Heart left ventricle (tissue), 16 donors: ENCODE data around the gene PRR13. TPM values are rescaled to one million over a fixed set of nuclear protein-coding genes. Genes with fewer than 3 reads are reported as not detected.
"Not testable (repeated sequence)": the region's sequence is repeated elsewhere in the genome, so short reads cannot be mapped to it uniquely, and the experiment has no call there.

Experiments
- ATAC-seq, 4 donors: fragments of 200-7000 bp; cut with Tn5 transposase; one replicate each; pipeline ENCODE4 v1.9.1; 2020 to 2022; ENCODE audit warnings: moderate library complexity in 4 of 4, mild to moderate bottlenecking in 3 of 4, moderate number of reproducible peaks in 1 of 4
- DNase-seq, 5 donors: peaks; one replicate each; pipeline ENCODE4 v3.0.0-alpha.2; 2020
- H3K27ac ChIP-seq, 12 donors: fragments of 200-600 bp; sonication (generic) in 4 of 12; one replicate each; pipeline versions ENCODE4 v1.5.0 to v1.8.0; 2016 to 2022; ENCODE audit warnings: mild to moderate bottlenecking in 2 of 12
- H3K27me3 ChIP-seq, 9 donors: fragments of 200-600 bp; sonication (generic) in 2 of 9; one replicate each; pipeline versions ENCODE4 v1.5.1 to v1.8.0; 2016 to 2022; ENCODE audit warnings: mild to moderate bottlenecking in 3 of 9
- H3K36me3 ChIP-seq, 9 donors: fragments of 200-600 bp; sonication (generic) in 2 of 9; one replicate each; pipeline versions ENCODE4 v1.5.0 to v1.8.0; 2018 to 2022; ENCODE audit warnings: mild to moderate bottlenecking in 2 of 9
- H3K4me1 ChIP-seq, 12 donors: fragments of 200-600 bp; sonication (generic) in 4 of 12; one replicate each; pipeline versions ENCODE4 v1.5.0 to v1.8.0; 2016 to 2022; ENCODE audit warnings: mild to moderate bottlenecking in 3 of 12
- H3K4me3 ChIP-seq, 12 donors: fragments of 200-600 bp; sonication (generic) in 4 of 12; one replicate each; pipeline versions ENCODE4 v1.5.0 to v1.8.0; 2017 to 2022; ENCODE audit warnings: mild to moderate bottlenecking in 9 of 12, moderate library complexity in 4 of 12
- H3K9me3 ChIP-seq, 12 donors: fragments of 200-600 bp; sonication (generic) in 4 of 12; one replicate each; pipeline versions ENCODE4 v1.5.0 to v1.8.0; 2016 to 2022; ENCODE audit warnings: mild to moderate bottlenecking in 1 of 12
- POLR2A ChIP-seq, 2 donors: fragments of 450-650 bp; IDR thresholded peaks; one replicate each; pipeline ENCODE4 v1.6.1; 2017; ENCODE audit warnings: antibody characterized with exemption in 2 of 2, mild to moderate bottlenecking in 2 of 2, moderate library complexity in 2 of 2
- WGBS, 4 donors: extraction: QIAGEN DNeasy Blood & Tissue Kit in 2 of 4; methylation state at CpG; one replicate each; pipeline versions ENCODE4 v1.1.5 to v1.1.7; 2013 to 2018; 5-methylcytosine and 5-hydroxymethylcytosine counted together
- intact Hi-C, 10 donors: fragments of 100-400 bp; cut with DNase I; formaldehyde crosslinking; loops; one replicate each; pipeline versions ENCODE4 v1.11.1 to v1.14.2; 2022
- polyA plus RNA-seq, 2 donors: library from polyadenylated mRNA; stranded (reverse); fragments of 200-250 nt; gene quantifications; one replicate each; pipeline ENCODE4 v1.2.3, GENCODE V29; 2013
- total RNA-seq, 9 donors: library from RNA; depleted of rRNA in 2 of 9; stranded (reverse); fragments of >200 nt in 2 of 9; fragmentation: NEBNext Ultra II Directional in 3 of 9; extraction: Animal tissue kit (Norgen Biotek cat#: 25700) in 3 of 9; gene quantifications; one replicate each; pipeline versions ENCODE4 v1.1.0 to v1.2.4, GENCODE V29; 2016 to 2023
- TF ChIP-seq, protein P1 (sequence below), 12 donors: fragments of 200-600 bp; sonication (generic) in 4 of 12; IDR thresholded peaks; one replicate each; pipeline versions ENCODE4 v1.5.0 to v1.8.0; 2018 to 2022; ENCODE audit warnings: antibody characterized with exemption in 12 of 12, mild to moderate bottlenecking in 5 of 12
- donor health status: ischemic (EF 13 %, LVEDD 7.1; RV severe dilation, severe dysfunction).
- donor health status: healthy with polysubstance abuse.
- donor health status: DM: no; HTN: yes; CAD: no.
- donor health status: DM: no; HTN: no; CAD: no.
- donor health status: ischemic (EF 25% LVEDD 6.9; RV normal size, moderate dysfunction).
- donor health status: ischemic (EF 25% LVEDD 5.7; RV mildly dilated, moderate dysfunction).
- donor health status: healthy.
- donor health status: DM: yes; HTN: yes; CAD: no.
- donor health status: ischemic (EF 35%, LVEDD 5.7; RV mildly dilated, moderate dysfunction).
- donor health status: nonischemic (EF 11% LVEDD 7.7; RV severe dilation, severe dysfunction).
- donor health status: DM: yes; HTN: yes; CAD: no.
- donor health status: PGD.
- donor health status: ischemic (EF 29% LVEDD 5.4; RV normal size, mild dysfunction).
- donor health status: nonischemic (EF 23%, LVEDD 6.1; RV moderate dilation, normal function).

The PRR13 gene
- total and polyA plus RNA-seq, 11 donors: 25.7 to 121 (median 53.1) TPM

DNA sequence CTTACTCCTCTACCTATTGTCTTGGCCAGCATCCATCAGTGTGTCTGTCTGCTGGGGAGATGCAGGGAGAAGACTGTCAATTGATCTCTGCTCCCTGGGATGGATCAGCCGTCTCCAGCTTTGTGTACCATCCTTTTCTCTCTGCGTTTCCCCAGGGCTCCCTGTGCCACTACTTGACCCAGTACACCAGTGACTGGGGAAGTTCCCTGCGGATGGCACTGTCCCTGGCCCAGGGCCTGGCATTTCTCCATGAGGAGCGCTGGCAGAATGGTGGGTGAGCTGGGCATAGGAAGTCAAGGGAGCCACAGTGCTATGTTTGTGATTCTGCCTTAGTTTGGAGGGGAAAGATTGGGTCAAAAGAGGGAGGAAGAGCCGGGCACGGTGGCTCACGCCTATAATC, 12.8 kb upstream of the PRR13 start:
- intact Hi-C loops: loop anchor here in 1 of 10 donors (5.0 kb wide), 1 partner anchor 79 kb away; the partner anchor contains the start of gene NPFF

DNA sequence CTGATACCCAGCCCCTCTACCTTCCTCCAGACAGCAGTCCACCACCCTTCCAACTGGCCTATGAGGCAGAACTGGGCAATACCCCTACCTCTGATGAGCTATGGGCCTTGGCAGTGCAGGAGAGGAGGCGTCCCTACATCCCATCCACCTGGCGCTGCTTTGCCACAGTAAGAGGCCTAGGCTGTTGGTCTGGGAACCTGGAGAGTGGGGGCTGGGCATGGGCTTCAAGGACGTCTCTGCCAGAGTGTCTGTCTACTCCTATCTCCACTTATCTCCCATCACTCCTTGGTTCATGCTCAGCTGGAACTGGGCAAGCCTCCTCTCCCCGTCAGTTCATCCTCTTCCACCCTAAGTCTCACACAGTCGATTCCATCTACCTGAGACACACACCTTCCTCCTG, 11.4 kb upstream of the PRR13 start:
- no peaks in the 10 kb centered on the region for H3K27me3 ChIP-seq
- no peaks in the 10 kb centered on the region for H3K9me3 ChIP-seq
- DNase-seq (no peak), ATAC-seq (no peak)
- intact Hi-C loops: no loop called here
- H3K4me3 ChIP-seq: no peak overlapping the region
- H3K4me1 ChIP-seq: peaks cover 0 to under 1% (median 0%) of the 10 kb centered on the region in 12 donors
- H3K36me3 ChIP-seq: no peaks in the 10 kb centered on the region
- no peak overlapping the region for H3K27ac ChIP-seq
- TF ChIP-seq POLR2A (IDR thresholded peaks at IDR 0.05): no peak
- 82 to 90% (median 88%) methylated on average over 5 of the region's 5 CpGs for whole genome bisulfite sequencing, 4 donors

More for the DNA sequence above, 12.8 kb upstream of the PRR13 start:
- no peak for DNase-seq
- no peak for TF ChIP-seq POLR2A (IDR thresholded peaks at IDR 0.05)
- TF ChIP-seq, protein P1, sequence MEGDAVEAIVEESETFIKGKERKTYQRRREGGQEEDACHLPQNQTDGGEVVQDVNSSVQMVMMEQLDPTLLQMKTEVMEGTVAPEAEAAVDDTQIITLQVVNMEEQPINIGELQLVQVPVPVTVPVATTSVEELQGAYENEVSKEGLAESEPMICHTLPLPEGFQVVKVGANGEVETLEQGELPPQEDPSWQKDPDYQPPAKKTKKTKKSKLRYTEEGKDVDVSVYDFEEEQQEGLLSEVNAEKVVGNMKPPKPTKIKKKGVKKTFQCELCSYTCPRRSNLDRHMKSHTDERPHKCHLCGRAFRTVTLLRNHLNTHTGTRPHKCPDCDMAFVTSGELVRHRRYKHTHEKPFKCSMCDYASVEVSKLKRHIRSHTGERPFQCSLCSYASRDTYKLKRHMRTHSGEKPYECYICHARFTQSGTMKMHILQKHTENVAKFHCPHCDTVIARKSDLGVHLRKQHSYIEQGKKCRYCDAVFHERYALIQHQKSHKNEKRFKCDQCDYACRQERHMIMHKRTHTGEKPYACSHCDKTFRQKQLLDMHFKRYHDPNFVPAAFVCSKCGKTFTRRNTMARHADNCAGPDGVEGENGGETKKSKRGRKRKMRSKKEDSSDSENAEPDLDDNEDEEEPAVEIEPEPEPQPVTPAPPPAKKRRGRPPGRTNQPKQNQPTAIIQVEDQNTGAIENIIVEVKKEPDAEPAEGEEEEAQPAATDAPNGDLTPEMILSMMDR (IDR thresholded peaks at IDR 0.05): no peak
- H3K4me1 ChIP-seq: peaks cover 0 to 8% (median 0%) of the 10 kb centered on the region in 12 donors
- H3K27me3 ChIP-seq: no peaks in the 10 kb centered on the region
- H3K4me3 ChIP-seq: no peak overlapping the region
- H3K36me3 ChIP-seq: no peaks in the 10 kb centered on the region
- no peak overlapping the region for H3K27ac ChIP-seq
- WGBS, 4 donors: 90 to 93% (median 91%) methylated on average over 7 of the region's 7 CpGs
- ATAC-seq: no peak
- H3K9me3 ChIP-seq: no peaks in the 10 kb centered on the region

DNA sequence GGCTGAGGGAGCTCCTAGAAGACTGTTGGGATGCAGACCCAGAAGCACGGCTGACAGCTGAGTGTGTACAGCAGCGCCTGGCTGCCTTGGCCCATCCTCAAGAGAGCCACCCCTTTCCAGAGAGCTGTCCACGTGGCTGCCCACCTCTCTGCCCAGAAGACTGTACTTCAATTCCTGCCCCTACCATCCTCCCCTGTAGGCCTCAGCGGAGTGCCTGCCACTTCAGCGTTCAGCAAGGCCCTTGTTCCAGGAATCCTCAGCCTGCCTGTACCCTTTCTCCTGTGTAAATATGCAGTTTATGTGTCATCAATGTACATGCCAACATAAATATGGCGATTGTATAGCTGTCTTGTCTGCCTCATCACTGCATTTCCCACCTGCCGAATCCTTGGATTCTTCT, 10.3 kb upstream of the PRR13 start:
- TF ChIP-seq, protein P1 (IDR thresholded peaks at IDR 0.05): no peak
- TF ChIP-seq POLR2A (IDR thresholded peaks at IDR 0.05): no peak
- no peak for ATAC-seq
- H3K4me3 ChIP-seq: no peak overlapping the region
- no peaks in the 10 kb centered on the region for H3K4me1 ChIP-seq
- H3K9me3 ChIP-seq: no peaks in the 10 kb centered on the region
- no peaks in the 10 kb centered on the region for H3K27me3 ChIP-seq
- no peak overlapping the region for H3K27ac ChIP-seq
- intact Hi-C loops: no loop called here
- DNase-seq: no peak
- 78 to 86% (median 82%) methylated on average over 6 to 7 of the region's 7 CpGs for WGBS, 4 donors
- H3K36me3 ChIP-seq: no peaks in the 10 kb centered on the region

DNA sequence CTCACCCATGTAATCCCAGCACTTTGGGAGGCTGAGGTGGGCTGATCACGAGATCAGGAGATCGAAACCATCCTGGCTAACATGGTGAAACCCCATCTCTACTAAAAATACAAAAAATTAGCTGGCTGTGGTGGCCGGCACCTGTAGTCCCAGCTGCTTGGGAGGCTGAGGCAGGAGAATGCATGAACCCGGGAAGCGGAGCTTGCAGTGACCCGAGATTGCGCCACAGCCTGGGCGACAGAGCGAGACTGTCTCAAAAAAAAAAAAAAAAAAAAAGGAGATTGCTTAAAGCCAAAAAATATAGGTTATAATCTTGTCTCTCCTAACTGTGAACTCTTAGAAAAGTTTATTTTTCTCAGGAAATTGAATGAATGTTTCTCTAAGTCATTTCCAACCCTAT, 6.2 kb upstream of the PRR13 start:
- H3K36me3 ChIP-seq, H3K4me1 ChIP-seq, DNase-seq, H3K4me3 ChIP-seq, intact Hi-C loops, H3K9me3 ChIP-seq, H3K27ac ChIP-seq, H3K27me3 ChIP-seq, ATAC-seq: not testable (repeated sequence)
- 92 to 98% (median 95%) methylated on average over 9 of the region's 9 CpGs for WGBS, 4 donors

DNA sequence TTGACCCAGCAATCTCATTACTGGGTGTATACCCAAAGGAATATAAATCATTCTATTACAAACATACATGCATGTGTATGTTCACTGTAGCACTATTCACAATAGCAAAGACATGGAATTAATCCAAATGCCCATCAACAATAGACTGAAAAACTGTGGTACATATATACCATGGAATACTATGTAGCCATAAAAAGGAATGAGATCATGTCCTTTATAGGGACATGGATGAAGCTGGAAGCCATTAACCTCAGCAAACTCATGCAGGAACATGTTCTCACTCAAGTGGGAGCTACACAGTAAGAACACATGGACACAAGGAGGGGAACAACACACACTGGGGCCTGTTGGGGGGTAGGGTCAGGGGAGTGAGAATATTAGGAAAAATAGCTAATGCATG, 2.0 kb upstream of the PRR13 start:
- H3K27me3 ChIP-seq, ATAC-seq, H3K4me3 ChIP-seq: not testable (repeated sequence)

DNA sequence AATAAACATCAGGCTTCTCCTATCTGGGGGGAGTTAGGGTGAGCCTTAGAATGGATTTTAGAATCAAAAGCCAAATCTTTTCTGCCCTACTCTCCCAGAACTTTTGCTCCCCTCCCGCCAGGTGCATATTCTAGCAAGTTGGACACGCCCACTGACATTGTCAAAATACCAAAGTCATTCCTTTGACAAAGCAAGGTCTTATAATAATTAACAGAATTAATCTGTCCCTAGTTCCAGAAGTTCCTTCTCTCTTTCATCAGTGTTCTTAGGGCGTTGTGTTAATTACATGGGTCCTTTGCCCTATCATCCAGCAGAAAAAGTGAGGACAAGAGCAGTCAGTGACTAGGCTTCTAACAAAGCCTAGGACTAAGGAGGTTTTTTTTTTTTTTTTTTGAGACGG, 2.4 kb downstream of the PRR13 start:
- WGBS, 4 donors: 91 to 97% (median 95%) methylated on average over 4 of the region's 4 CpGs
- peaks cover 5 to 37% (median 12%) of the 10 kb centered on the region in 12 donors for H3K4me1 ChIP-seq
- H3K9me3 ChIP-seq: no peaks in the 10 kb centered on the region
- TF ChIP-seq, protein P1 (IDR thresholded peaks at IDR 0.05): no peak
- TF ChIP-seq POLR2A (IDR thresholded peaks at IDR 0.05): no peak
- intact Hi-C loops: no loop called here
- H3K27me3 ChIP-seq: no peaks in the 10 kb centered on the region
- no peak overlapping the region for H3K4me3 ChIP-seq
- no peak for DNase-seq
- peaks cover 0 to 55% (median 37%) of the 10 kb centered on the region in 9 donors for H3K36me3 ChIP-seq
- no peak overlapping the region for H3K27ac ChIP-seq
- ATAC-seq: no peak

More for the DNA sequence above, 2.0 kb upstream of the PRR13 start:
- H3K27ac ChIP-seq, intact Hi-C loops, H3K9me3 ChIP-seq, DNase-seq: not testable (repeated sequence)
- Histone ChIP-seq H3K4me1 (peaks cover 5 to 28% (median 12%) of the 10 kb centered on the region in 12 donors), H3K36me3 (peaks cover 0 to 11% (median 9%) of the 10 kb centered on the region in 9 donors)

DNA sequence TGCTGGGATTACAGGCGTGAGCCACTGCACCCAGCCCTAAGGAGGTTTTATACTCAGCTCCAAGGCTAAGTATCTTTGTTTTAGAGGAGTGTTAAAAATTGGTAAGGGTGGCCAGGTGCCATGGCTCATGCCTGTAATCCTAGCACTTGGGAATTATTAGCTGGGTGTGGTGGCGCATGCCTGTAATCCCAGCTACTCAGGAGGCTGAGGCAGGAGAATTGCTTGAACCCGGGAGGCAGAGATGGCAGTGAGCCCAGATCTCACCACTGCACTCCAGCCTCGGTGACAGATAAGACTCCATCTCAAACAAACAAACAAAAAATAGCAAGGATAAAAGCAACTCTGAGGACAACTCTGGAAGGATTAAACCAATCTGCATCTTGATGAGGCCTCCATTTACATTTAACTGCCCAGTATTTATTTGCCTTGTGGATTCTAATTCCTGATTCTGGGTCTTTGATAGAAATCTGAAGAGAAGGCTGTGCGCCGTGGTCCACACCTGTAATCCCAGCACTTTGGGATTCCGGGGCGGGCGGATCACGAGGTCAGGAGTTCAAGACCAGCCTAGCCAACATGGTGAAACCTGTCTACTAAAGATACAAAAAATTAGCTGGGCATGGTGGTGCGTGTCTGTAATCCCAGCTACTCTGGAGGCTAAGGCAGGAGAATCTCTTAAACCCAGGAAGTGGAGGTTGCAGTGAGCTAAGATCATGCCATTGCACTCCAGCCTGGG, 3.2 kb downstream of the PRR13 start:
- intact Hi-C loops, H3K27ac ChIP-seq, H3K27me3 ChIP-seq, DNase-seq, ATAC-seq, H3K4me3 ChIP-seq, H3K9me3 ChIP-seq: not testable (repeated sequence)
- Histone ChIP-seq H3K36me3 (peaks cover 0 to 55% (median 37%) of the 10 kb centered on the region in 9 donors), H3K4me1 (peaks cover 5 to 37% (median 12%) of the 10 kb centered on the region in 12 donors)
- 86 to 91% (median 87%) methylated on average over 11 of the region's 11 CpGs for WGBS, 4 donors
